Caco-2 (cell line): ENCODE measurements around the gene HUWE1. TPM values are rescaled to one million over a fixed set of nuclear protein-coding genes. Genes with fewer than 3 reads are reported as not detected.

Experiments
- BruUV-seq: library from RNA; stranded (reverse); fragments of 400-500 nt; replicated peaks from 2 replicates; lab custom pipeline; 2021; lab: Mats Ljungman, UMichigan
- CTCF ChIA-PET: fragments of 300-600 bp; sonication (Branson Sonifier 250); formaldehyde crosslinking; loops from one replicate; lab custom pipeline; 2022; ENCODE audit warnings: antibody characterized with exemption; lab: Charles Lee
- POLR2A ChIA-PET: fragments of 300-600 bp; sonication (Branson Sonifier 250); formaldehyde crosslinking; loops from one replicate; lab custom pipeline; 2022; ENCODE audit warnings: antibody characterized with exemption; lab: Charles Lee
- DNase-seq, 2 experiments: peaks; one replicate each; pipeline versions ENCODE4 v3.0.0 to v3.0.0-alpha.2; 2020 to 2022
- H3K27me3 ChIP-seq: replicated peaks from 2 replicates; pipeline ENCODE4 v1.6.0; 2011; ENCODE audit warnings: low read length; ENCODE audit not compliant: control insufficient read depth, insufficient read depth
- H3K36me3 ChIP-seq: 2 replicates; pipeline ENCODE4 v1.5.1; 2011; ENCODE audit warnings: low read length; ENCODE audit not compliant: control insufficient read depth, insufficient read depth
- H3K4me1 ChIP-seq: fragments of 250-450 bp; sonication (Bioruptor Pico); 2 replicates; pipeline ENCODE4 v1.5.1; 2020; ENCODE audit warnings: mild to moderate bottlenecking
- H3K4me3 ChIP-seq: 2 replicates; pipeline ENCODE4 v1.5.1; 2011; ENCODE audit warnings: low read depth, mild to moderate bottlenecking, control low read depth, low read length
- H3K9me3 ChIP-seq: fragments of 250-450 bp; sonication (Bioruptor Pico); 2 replicates; pipeline ENCODE4 v1.5.1; 2020; ENCODE audit warnings: mild to moderate bottlenecking, moderate library complexity
- H3K27ac Mint-ChIP-seq: one replicate; pipeline ENCODE4 v1.8.0; 2022; ENCODE audit warnings: mixed read lengths; ENCODE audit not compliant: unreplicated experiment
- H3K27me3 Mint-ChIP-seq: one replicate; pipeline ENCODE4 v1.8.0; 2022; ENCODE audit warnings: mixed read lengths; ENCODE audit not compliant: insufficient read depth, unreplicated experiment
- H3K36me3 Mint-ChIP-seq: one replicate; pipeline ENCODE4 v1.8.0; 2022; ENCODE audit warnings: mild to moderate bottlenecking, mixed read lengths; ENCODE audit not compliant: insufficient read depth, unreplicated experiment
- H3K4me1 Mint-ChIP-seq: one replicate; pipeline ENCODE4 v1.8.0; 2022; ENCODE audit warnings: low read depth, mixed read lengths; ENCODE audit not compliant: unreplicated experiment
- H3K4me3 Mint-ChIP-seq: one replicate; pipeline ENCODE4 v1.8.0; 2022; ENCODE audit warnings: mild to moderate bottlenecking, moderate library complexity, mixed read lengths; ENCODE audit not compliant: unreplicated experiment
- H3K9me3 Mint-ChIP-seq: one replicate; pipeline ENCODE4 v1.8.0; 2022; ENCODE audit warnings: mixed read lengths; ENCODE audit not compliant: unreplicated experiment
- intact Hi-C: fragments of 100-400 bp; cut with micrococcal nuclease; formaldehyde crosslinking; loops from one replicate; pipeline ENCODE4 v1.10.0; 2022; ENCODE audit not compliant: unreplicated experiment
- total RNA-seq: library from RNA; stranded (reverse); gene quantifications from 2 replicates; pipeline ENCODE4 v1.2.3, GENCODE V29; 2022
- TF ChIP-seq, protein P1 (sequence below), 2 experiments: fragments of 200-600 bp in 1 of 2; IDR thresholded peaks; 1 replicate in 1 of 2; 2 replicates in 1 of 2; pipeline versions ENCODE4 v1.5.1 to v1.8.0; 2011 to 2022; ENCODE audit warnings: antibody characterized with exemption in 1 of 2, control low read depth in 1 of 2, inconsistent platforms in 1 of 2, low read depth in 1 of 2, low read length in 1 of 2, mild to moderate bottlenecking in 1 of 2, moderate library complexity in 1 of 2; ENCODE audit not compliant: insufficient read depth in 1 of 2, severe bottlenecking in 1 of 2, unreplicated experiment in 1 of 2

Gene HUWE1
- total RNA-seq, 1 experiment from 2014 or later = 222 TPM

DNA sequence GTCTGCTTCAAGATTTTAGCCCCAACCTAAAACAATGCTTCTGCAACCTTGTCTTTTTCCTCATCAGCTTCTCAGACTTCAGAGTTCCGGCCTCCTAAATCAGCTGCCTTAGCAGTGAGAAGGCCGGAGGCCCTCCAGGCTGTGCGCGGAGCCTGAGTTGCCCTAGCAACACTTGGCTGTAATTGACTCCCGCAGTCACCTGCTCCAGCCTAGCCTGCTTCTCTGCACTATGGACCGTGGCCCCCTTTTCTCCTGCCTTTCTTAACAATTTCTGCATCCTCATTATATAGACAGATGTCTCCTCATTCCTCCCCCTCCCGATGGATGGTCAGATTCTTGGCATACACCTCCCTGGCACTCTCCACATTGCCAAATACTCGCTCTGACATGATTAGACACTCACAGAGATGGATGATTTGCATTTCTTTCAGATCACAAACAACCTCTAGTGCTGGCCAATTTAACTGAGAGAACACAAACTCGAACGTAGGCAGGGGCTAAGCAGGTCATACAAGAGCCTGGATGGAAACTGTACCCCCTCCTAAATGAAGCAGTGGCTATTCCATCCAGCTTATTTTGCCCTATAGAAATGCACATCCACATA is 9.5 kb upstream of the HUWE1 start:
- H3K36me3 ChIP-seq = no peaks in the 10 kb centered on the region
- no peaks in the 10 kb centered on the region for H3K4me1 Mint-ChIP-seq
- ChIA-PET CTCF (no interaction called here), POLR2A (no interaction called here)
- H3K9me3 Mint-ChIP-seq = no peaks in the 10 kb centered on the region
- no peaks in the 10 kb centered on the region for H3K4me1 ChIP-seq
- no peaks in the 10 kb centered on the region for H3K27me3 ChIP-seq
- no peak overlapping the region for H3K4me3 ChIP-seq
- TF ChIP-seq, protein P1, sequence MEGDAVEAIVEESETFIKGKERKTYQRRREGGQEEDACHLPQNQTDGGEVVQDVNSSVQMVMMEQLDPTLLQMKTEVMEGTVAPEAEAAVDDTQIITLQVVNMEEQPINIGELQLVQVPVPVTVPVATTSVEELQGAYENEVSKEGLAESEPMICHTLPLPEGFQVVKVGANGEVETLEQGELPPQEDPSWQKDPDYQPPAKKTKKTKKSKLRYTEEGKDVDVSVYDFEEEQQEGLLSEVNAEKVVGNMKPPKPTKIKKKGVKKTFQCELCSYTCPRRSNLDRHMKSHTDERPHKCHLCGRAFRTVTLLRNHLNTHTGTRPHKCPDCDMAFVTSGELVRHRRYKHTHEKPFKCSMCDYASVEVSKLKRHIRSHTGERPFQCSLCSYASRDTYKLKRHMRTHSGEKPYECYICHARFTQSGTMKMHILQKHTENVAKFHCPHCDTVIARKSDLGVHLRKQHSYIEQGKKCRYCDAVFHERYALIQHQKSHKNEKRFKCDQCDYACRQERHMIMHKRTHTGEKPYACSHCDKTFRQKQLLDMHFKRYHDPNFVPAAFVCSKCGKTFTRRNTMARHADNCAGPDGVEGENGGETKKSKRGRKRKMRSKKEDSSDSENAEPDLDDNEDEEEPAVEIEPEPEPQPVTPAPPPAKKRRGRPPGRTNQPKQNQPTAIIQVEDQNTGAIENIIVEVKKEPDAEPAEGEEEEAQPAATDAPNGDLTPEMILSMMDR (IDR thresholded peaks at IDR 0.05; ENCODE audit: insufficient read depth in 1 of 2, low read depth in 1 of 2, low read length in 1 of 2, severe bottlenecking in 1 of 2, unreplicated experiment in 1 of 2) = no peak
- H3K9me3 ChIP-seq = no peaks in the 10 kb centered on the region
- DNase-seq = no peak
- BruUV-seq = no TSS peak
- no peak overlapping the region for H3K27ac Mint-ChIP-seq
- H3K36me3 Mint-ChIP-seq = no peaks in the 10 kb centered on the region
- no peaks in the 10 kb centered on the region for H3K27me3 Mint-ChIP-seq
- intact Hi-C loops = loop anchor here (5.0 kb wide), 1 partner anchor 136 kb away; no protein-coding TSS in a partner anchor
- no peak overlapping the region for H3K4me3 Mint-ChIP-seq

DNA sequence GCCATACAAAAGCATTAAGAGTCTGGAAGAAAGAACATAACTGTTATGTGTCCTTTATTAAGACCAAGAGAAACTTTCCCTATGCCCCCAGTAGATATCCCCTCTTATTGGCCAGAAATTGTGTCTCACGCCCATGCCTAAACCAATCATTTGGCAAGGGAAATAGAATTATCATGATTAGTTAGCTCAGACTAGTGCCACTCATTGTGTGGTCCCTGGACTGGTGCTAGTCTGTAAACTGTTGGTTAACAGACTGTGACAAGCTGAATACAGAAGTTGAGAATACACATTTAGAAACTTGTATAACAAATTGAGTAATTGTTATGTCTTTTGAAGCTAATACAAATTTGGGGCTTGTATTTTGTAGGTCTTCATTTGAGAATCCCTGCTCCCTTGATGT is 8.1 kb upstream of the HUWE1 start:
- no TSS peak for BruUV-seq
- Histone ChIP-seq H3K4me1 (no peaks in the 10 kb centered on the region), H3K4me3 (no peak overlapping the region), H3K36me3 (no peaks in the 10 kb centered on the region), H3K9me3 (no peaks in the 10 kb centered on the region), H3K27me3 (no peaks in the 10 kb centered on the region)
- H3K9me3 Mint-ChIP-seq = no peaks in the 10 kb centered on the region
- ChIA-PET CTCF (no interaction called here), POLR2A (no interaction called here)
- H3K4me3 Mint-ChIP-seq = no peak overlapping the region
- intact Hi-C loops = loop anchor here (5.0 kb wide), 1 partner anchor 138 kb away; no protein-coding TSS in a partner anchor
- TF ChIP-seq, protein P1 (IDR thresholded peaks at IDR 0.05; ENCODE audit: insufficient read depth in 1 of 2, low read depth in 1 of 2, low read length in 1 of 2, severe bottlenecking in 1 of 2, unreplicated experiment in 1 of 2) = no peak
- H3K27ac Mint-ChIP-seq = no peak overlapping the region
- DNase-seq = no peak
- no peaks in the 10 kb centered on the region for H3K27me3 Mint-ChIP-seq
- H3K4me1 Mint-ChIP-seq = no peaks in the 10 kb centered on the region
- H3K36me3 Mint-ChIP-seq = no peaks in the 10 kb centered on the region

DNA sequence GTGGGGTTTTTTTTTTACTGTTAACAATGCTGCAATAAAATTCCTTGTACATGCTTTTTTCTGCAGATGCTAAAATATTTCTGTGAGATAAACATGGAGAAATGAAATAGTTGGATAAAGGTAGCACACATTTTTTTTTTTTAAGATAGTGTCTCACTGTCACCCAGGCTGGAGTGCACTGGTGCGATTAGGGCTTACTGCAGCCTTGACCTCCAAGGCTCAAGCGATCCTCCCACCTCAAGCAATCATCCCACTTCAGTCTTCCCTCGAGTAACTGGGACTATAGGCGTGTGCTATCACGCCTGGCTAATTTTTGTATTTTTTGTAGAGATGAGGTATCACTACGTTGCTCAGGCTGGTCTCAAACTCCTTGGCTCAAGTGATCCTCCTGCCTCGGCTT is 1.8 kb upstream of the HUWE1 start:
- H3K36me3 Mint-ChIP-seq = peaks cover 23% of the 10 kb centered on the region
- H3K9me3 Mint-ChIP-seq = no peaks in the 10 kb centered on the region
- intact Hi-C loops = loop anchor here (10.0 kb wide), 1 partner anchor 357 kb away; the partner anchor contains the start of gene PHF8
- no peak overlapping the region for H3K4me3 Mint-ChIP-seq
- no peak overlapping the region for H3K4me3 ChIP-seq
- TF ChIP-seq, protein P1 (IDR thresholded peaks at IDR 0.05; ENCODE audit: insufficient read depth in 1 of 2, low read depth in 1 of 2, low read length in 1 of 2, severe bottlenecking in 1 of 2, unreplicated experiment in 1 of 2) = no peak
- H3K9me3 ChIP-seq = no peaks in the 10 kb centered on the region
- no peaks in the 10 kb centered on the region for H3K4me1 Mint-ChIP-seq
- no peaks in the 10 kb centered on the region for H3K27me3 ChIP-seq
- CTCF ChIA-PET = no interaction called here
- H3K4me1 ChIP-seq = no peaks in the 10 kb centered on the region
- BruUV-seq = no TSS peak
- no peaks in the 10 kb centered on the region for H3K27me3 Mint-ChIP-seq
- H3K27ac Mint-ChIP-seq = no peak overlapping the region
- no peak for DNase-seq
- no peaks in the 10 kb centered on the region for H3K36me3 ChIP-seq
- POLR2A ChIA-PET = no interaction called here
